ENCODE results near the gene CSMD2. TPM values are rescaled to one million over a fixed set of nuclear protein-coding genes. Genes with fewer than 3 reads are reported as not detected.

CSMD2 gene
- polyA plus RNA-seq, 1 of the 3 experiments (the other 2 are of a cell fraction) = not detected

DNA sequence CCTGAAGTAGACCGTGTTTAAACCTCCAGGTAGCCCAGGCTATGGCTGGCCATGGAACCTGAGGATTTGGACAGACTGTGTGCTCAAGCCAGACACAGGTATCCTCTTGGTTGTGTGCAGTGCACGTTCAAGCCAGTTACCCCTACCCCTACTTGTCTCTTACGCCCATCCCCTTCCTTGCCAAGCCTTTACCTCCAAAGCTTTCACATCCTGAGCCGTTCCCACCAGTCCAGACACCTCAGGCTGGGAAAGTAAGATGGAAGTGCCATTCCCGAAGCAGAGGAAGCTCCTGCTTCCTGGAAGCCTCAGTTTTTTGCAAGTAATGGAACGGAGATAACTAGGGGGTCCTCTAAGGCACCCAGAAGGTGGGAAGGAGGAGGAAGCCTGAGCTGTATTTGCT, 342.6 kb downstream of the CSMD2 start:
- Histone ChIP-seq H3K4me2 (no peak overlapping the region), H3K79me2 (ENCODE audit: insufficient read depth) (no peaks in the 10 kb centered on the region), H3K27ac (ENCODE audit: low read depth in 2 of 2, low read length in 1 of 2) (no peak overlapping the region), H3F3A (replicated peaks; ENCODE audit: insufficient read depth) (no peaks in the 10 kb centered on the region), H3K4me1 (ENCODE audit: control insufficient read depth in 1 of 2, insufficient read depth in 2 of 2, low read depth in 1 of 2, low read length in 1 of 2) (peaks cover 0 to 20% of the 10 kb centered on the region in 2 experiments; a peak in 1 of 4 replicates), H3K9me2 (no peaks in the 10 kb centered on the region), H3K9me3 (no peaks in the 10 kb centered on the region), H2AFZ (ENCODE audit: low read depth) (no peak overlapping the region), H3K4me3 (ENCODE audit: low read depth in 2 of 2, low read length in 1 of 2) (no peak overlapping the region), H3K27me3 (ENCODE audit: insufficient read depth) (no peaks in the 10 kb centered on the region), H3K36me3 (replicated peaks in 1 of 2; ENCODE audit: control insufficient read depth in 1 of 2, insufficient read depth in 2 of 2, low read length in 1 of 2) (no peaks in the 10 kb centered on the region), H4K20me1 (ENCODE audit: insufficient read depth) (no peaks in the 10 kb centered on the region), H3K9ac (no peak overlapping the region)
- CTCF ChIA-PET = interaction anchor here (0.6 to 1.8 kb wide), 4 partner anchors 11 to 340 kb away, joined by 3 to 9 read pairs (median 4); no protein-coding TSS in a partner anchor
- POLR2A ChIA-PET = no interaction called here
- 9% methylated on average over 5 of the region's 6 CpGs for WGBS (ENCODE audit: low lambda C conversion rate)
- DNase-seq = no peak
- TF ChIP-seq, protein P1, sequence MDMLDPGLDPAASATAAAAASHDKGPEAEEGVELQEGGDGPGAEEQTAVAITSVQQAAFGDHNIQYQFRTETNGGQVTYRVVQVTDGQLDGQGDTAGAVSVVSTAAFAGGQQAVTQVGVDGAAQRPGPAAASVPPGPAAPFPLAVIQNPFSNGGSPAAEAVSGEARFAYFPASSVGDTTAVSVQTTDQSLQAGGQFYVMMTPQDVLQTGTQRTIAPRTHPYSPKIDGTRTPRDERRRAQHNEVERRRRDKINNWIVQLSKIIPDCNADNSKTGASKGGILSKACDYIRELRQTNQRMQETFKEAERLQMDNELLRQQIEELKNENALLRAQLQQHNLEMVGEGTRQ (IDR thresholded peaks at IDR 0.05; ENCODE audit: borderline replicate concordance, low read depth, low read length) = no peak
- TF ChIP-seq MEF2A (IDR thresholded peaks at IDR 0.05; ENCODE audit: borderline replicate concordance, low read depth) (no peak), CHD2 (IDR thresholded peaks at IDR 0.05; ENCODE audit: low read length, partially characterized antibody) (no peak), NFIC (IDR thresholded peaks at IDR 0.05; ENCODE audit: borderline replicate concordance) (no peak), ELF1 (IDR thresholded peaks at IDR 0.05) (no peak), SIN3A (IDR thresholded peaks at IDR 0.05; ENCODE audit: borderline replicate concordance, low read depth, low read length) (no peak), FOXJ3 (CRISPR knock-in tag; IDR thresholded peaks at IDR 0.05) (no peak), YY1 (IDR thresholded peaks at IDR 0.05; ENCODE audit: low read depth) (no peak), NRF1 (IDR thresholded peaks at IDR 0.05; ENCODE audit: low read depth, low read length) (no peak)
- TF ChIP-seq, protein P2, sequence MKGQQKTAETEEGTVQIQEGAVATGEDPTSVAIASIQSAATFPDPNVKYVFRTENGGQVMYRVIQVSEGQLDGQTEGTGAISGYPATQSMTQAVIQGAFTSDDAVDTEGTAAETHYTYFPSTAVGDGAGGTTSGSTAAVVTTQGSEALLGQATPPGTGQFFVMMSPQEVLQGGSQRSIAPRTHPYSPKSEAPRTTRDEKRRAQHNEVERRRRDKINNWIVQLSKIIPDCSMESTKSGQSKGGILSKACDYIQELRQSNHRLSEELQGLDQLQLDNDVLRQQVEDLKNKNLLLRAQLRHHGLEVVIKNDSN (IDR thresholded peaks at IDR 0.05; ENCODE audit: borderline replicate concordance, low read depth) = no peak
- TF ChIP-seq, protein P3, sequence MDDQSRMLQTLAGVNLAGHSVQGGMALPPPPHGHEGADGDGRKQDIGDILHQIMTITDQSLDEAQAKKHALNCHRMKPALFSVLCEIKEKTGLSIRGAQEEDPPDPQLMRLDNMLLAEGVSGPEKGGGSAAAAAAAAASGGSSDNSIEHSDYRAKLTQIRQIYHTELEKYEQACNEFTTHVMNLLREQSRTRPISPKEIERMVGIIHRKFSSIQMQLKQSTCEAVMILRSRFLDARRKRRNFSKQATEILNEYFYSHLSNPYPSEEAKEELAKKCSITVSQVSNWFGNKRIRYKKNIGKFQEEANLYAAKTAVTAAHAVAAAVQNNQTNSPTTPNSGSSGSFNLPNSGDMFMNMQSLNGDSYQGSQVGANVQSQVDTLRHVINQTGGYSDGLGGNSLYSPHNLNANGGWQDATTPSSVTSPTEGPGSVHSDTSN (IDR thresholded peaks at IDR 0.05) = no peak
- TF ChIP-seq, protein P4, sequence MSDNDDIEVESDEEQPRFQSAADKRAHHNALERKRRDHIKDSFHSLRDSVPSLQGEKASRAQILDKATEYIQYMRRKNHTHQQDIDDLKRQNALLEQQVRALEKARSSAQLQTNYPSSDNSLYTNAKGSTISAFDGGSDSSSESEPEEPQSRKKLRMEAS (IDR thresholded peaks at IDR 0.05; ENCODE audit: low read depth) = no peak

DNA sequence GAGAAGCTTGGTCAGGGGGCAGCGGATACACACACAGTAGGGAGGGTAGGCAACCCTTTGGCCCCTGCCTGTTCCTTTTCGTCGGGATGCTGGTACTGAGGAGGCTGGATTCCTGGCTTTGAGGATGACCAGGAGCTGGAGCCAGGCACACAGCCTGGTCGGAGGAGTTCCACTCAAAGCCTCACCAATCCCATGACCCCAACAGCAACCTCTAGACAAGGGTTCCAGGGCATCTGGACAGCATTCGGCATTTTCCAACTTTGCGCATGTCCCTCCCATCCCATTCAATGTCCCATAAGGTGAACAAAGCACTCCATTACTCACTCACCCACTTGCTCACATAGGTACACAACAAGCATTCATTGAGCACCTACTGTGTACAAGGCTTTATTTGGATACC, 343.7 kb downstream of the CSMD2 start:
- Histone ChIP-seq H3K4me2 (no peak overlapping the region), H3K9ac (no peak overlapping the region), H3K9me3 (no peaks in the 10 kb centered on the region), H3F3A (replicated peaks; ENCODE audit: insufficient read depth) (no peaks in the 10 kb centered on the region), H3K27me3 (ENCODE audit: insufficient read depth) (no peaks in the 10 kb centered on the region), H2AFZ (ENCODE audit: low read depth) (no peak overlapping the region), H3K36me3 (replicated peaks in 1 of 2; ENCODE audit: control insufficient read depth in 1 of 2, insufficient read depth in 2 of 2, low read length in 1 of 2) (no peaks in the 10 kb centered on the region), H3K79me2 (ENCODE audit: insufficient read depth) (no peaks in the 10 kb centered on the region), H3K4me1 (ENCODE audit: control insufficient read depth in 1 of 2, insufficient read depth in 2 of 2, low read depth in 1 of 2, low read length in 1 of 2) (peaks cover 0 to 20% of the 10 kb centered on the region in 2 experiments; a peak in 1 of 4 replicates), H3K9me2 (no peaks in the 10 kb centered on the region), H3K27ac (ENCODE audit: low read depth in 2 of 2, low read length in 1 of 2) (no peak overlapping the region), H4K20me1 (ENCODE audit: insufficient read depth) (no peaks in the 10 kb centered on the region), H3K4me3 (ENCODE audit: low read depth in 2 of 2, low read length in 1 of 2) (no peak overlapping the region)
- CTCF ChIA-PET = interaction anchor here (1.8 kb wide), 2 partner anchors 10 to 341 kb away, joined by 4 to 9 read pairs; no protein-coding TSS in a partner anchor
- no peak for DNase-seq
- POLR2A ChIA-PET = no interaction called here
- 77% methylated on average over 5 of the region's 6 CpGs for WGBS (ENCODE audit: low lambda C conversion rate)
- no peak for TF ChIP-seq FOXJ3 (CRISPR knock-in tag; IDR thresholded peaks at IDR 0.05)
- TF ChIP-seq, protein P1 (IDR thresholded peaks at IDR 0.05; ENCODE audit: borderline replicate concordance, low read depth, low read length) = no peak
- no peak for TF ChIP-seq TCF12 (IDR thresholded peaks at IDR 0.05)
- no peak for TF ChIP-seq SMC3 (IDR thresholded peaks at IDR 0.05; ENCODE audit: low read depth, low read length)
- no peak for TF ChIP-seq NRF1 (IDR thresholded peaks at IDR 0.05; ENCODE audit: low read depth, low read length)
- TF ChIP-seq, protein P2 (IDR thresholded peaks at IDR 0.05; ENCODE audit: borderline replicate concordance, low read depth) = no peak
- TF ChIP-seq, protein P5, sequence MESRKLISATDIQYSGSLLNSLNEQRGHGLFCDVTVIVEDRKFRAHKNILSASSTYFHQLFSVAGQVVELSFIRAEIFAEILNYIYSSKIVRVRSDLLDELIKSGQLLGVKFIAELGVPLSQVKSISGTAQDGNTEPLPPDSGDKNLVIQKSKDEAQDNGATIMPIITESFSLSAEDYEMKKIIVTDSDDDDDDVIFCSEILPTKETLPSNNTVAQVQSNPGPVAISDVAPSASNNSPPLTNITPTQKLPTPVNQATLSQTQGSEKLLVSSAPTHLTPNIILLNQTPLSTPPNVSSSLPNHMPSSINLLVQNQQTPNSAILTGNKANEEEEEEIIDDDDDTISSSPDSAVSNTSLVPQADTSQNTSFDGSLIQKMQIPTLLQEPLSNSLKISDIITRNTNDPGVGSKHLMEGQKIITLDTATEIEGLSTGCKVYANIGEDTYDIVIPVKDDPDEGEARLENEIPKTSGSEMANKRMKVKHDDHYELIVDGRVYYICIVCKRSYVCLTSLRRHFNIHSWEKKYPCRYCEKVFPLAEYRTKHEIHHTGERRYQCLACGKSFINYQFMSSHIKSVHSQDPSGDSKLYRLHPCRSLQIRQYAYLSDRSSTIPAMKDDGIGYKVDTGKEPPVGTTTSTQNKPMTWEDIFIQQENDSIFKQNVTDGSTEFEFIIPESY (IDR thresholded peaks at IDR 0.05; ENCODE audit: borderline replicate concordance, low read depth) = no peak
- TF ChIP-seq, protein P3 (IDR thresholded peaks at IDR 0.05) = no peak
- TF ChIP-seq YY1 (IDR thresholded peaks at IDR 0.05; ENCODE audit: low read depth) = no peak
- TF ChIP-seq EZH2phosphoT487 (IDR thresholded peaks at IDR 0.05; ENCODE audit: borderline replicate concordance, low read depth) = no peak
- TF ChIP-seq TAF1 (IDR thresholded peaks at IDR 0.05; ENCODE audit: borderline replicate concordance, low read depth, low read length) = no peak
- no peak for TF ChIP-seq MEF2A (IDR thresholded peaks at IDR 0.05; ENCODE audit: borderline replicate concordance, low read depth)
- no peak for TF ChIP-seq FOSL2 (IDR thresholded peaks at IDR 0.05; ENCODE audit: borderline replicate concordance, low read depth)
